NT2/D1 (cell line): ENCODE results near the gene PIP5K1C.
"Not testable (repeated sequence)": the region's sequence is repeated elsewhere in the genome, so short reads cannot be mapped to it uniquely, and the experiment has no call there.

Experiments
- SUZ12 ChIP-seq: IDR thresholded peaks from 2 replicates; pipeline ENCODE4 v1.6.1; 2011; ENCODE audit not compliant: insufficient read length, insufficient read depth; ENCODE audit errors: extremely low read depth
- YY1 ChIP-seq: IDR thresholded peaks from 2 replicates; pipeline ENCODE4 v1.6.1; 2011; ENCODE audit not compliant: insufficient read length, insufficient read depth

DNA sequence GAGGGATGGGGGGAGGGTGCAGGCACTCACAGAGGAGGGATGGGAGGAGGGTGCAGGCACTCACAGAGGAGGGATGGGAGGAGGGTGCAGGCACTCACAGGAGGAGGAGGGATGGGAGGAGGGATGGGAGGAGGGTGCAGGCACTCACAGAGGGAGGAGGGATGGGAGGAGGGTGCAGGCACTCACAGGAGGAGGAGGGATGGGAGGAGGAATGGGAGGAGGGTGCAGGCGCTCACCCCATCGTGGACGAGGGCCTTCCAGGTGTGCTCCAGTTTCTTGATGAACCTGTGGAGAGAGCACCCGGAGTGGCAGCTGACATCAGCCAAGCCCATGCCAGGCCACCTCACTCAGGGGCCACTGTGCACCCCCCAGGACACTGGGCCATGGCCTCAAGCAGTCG, 53.2 kb downstream of the PIP5K1C start:
- TF ChIP-seq YY1, SUZ12: not testable (repeated sequence)
